Activated CD8-positive, alpha-beta memory T cell treated with anti-CD3 and anti-CD28 coated beads, Interleukin-2, amount 50 U/mL, for 24 hours (primary cell): Measurements from ENCODE around the gene PPP2R3A.
"Not testable (repeated sequence)": the region's sequence is repeated elsewhere in the genome, so short reads cannot be mapped to it uniquely, and the experiment has no call there.

Source experiments
- DNase-seq: peaks from one replicate; pipeline ENCODE4 v3.0.0-alpha.2; 2020; ENCODE audit errors: extremely low read depth

PPP2R3A gene, protein sequence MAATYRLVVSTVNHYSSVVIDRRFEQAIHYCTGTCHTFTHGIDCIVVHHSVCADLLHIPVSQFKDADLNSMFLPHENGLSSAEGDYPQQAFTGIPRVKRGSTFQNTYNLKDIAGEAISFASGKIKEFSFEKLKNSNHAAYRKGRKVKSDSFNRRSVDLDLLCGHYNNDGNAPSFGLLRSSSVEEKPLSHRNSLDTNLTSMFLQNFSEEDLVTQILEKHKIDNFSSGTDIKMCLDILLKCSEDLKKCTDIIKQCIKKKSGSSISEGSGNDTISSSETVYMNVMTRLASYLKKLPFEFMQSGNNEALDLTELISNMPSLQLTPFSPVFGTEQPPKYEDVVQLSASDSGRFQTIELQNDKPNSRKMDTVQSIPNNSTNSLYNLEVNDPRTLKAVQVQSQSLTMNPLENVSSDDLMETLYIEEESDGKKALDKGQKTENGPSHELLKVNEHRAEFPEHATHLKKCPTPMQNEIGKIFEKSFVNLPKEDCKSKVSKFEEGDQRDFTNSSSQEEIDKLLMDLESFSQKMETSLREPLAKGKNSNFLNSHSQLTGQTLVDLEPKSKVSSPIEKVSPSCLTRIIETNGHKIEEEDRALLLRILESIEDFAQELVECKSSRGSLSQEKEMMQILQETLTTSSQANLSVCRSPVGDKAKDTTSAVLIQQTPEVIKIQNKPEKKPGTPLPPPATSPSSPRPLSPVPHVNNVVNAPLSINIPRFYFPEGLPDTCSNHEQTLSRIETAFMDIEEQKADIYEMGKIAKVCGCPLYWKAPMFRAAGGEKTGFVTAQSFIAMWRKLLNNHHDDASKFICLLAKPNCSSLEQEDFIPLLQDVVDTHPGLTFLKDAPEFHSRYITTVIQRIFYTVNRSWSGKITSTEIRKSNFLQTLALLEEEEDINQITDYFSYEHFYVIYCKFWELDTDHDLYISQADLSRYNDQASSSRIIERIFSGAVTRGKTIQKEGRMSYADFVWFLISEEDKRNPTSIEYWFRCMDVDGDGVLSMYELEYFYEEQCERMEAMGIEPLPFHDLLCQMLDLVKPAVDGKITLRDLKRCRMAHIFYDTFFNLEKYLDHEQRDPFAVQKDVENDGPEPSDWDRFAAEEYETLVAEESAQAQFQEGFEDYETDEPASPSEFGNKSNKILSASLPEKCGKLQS (N-terminal part only)

GRCh38 chr3:135965506-135966270 is at the start of gene PPP2R3A:
Gene PPP2R3A, plus strand, starts transcription at chr3:135965728. Its CDS starts 35,771 bp downstream, at chr3:136001499.
- DNase-seq = peak; percentile 8

DNA sequence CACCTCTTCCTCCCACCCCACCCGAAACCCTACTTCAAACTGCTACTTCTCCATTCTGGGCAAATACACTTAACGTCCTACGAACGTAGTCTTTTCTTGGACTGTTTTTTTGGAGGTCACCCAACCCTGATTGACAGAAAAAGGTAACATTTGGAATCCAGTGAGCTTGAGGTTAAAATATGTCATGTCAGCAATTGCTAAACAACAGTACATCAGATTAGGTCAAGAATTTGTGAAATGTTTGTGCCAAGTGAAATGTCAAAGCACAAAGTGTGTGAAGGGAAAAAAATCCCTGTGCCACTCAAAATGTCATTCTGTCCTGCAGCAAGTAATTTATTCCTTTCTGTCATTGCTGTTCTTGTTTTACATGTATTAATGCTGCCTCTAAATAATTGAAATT is 49.2 kb upstream of the PPP2R3A start:
- no peak for DNase-seq

GRCh38 chr3:135917076-135917475 is 48.5 kb upstream of the PPP2R3A start:
- no peak for DNase-seq

GRCh38 chr3:135917927-135918597 is 47.5 kb upstream of the PPP2R3A start:
- no peak for DNase-seq

- no peak for DNase-seq
Observed at GRCh38 chr3:135918600-135918999, 46.9 kb upstream of the PPP2R3A start.

DNA sequence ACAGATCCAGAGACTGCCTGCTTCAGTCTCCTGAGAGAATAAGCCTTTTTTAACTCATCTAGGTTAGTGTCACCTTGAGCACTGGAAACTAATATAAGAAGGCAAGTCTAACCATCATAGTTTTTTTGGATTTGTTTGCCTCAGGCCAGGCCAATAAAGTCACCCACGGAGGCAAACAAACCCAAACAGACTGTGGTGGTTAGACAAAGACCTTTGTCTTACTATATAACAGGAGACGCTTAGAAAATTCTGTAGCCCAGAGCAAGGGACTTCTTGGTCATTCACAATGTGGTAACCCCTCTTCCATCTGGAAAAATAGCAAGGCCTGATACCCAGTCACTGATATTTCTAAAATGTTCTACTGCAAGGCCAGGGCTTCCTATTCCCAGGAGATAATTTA is 45.3 kb upstream of the PPP2R3A start:
- DNase-seq = no peak

- no peak for DNase-seq
Observed at GRCh38 chr3:135922903-135923250, 42.7 kb upstream of the PPP2R3A start.

GRCh38 chr3:135924506-135924905 is 41.0 kb upstream of the PPP2R3A start:
- no peak for DNase-seq

DNA sequence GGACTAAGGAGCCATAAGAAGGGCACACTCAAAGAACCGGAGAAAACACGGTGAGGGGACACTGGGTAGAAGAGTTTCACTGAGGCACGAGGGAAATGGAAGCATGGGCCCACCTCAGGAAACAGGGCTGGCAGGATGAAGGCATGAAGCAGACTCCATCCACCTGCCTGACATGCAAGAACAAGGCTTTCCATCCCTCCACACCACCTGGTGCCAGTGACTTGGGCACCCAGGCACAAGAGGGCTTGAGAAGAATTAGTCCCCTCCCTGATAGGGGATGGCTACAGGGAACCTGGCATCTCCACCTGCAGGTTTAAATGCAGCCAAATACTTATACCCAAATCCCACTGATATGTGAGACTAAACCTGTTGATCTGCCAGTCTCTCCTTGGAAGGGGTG is 38.9 kb upstream of the PPP2R3A start:
- DNase-seq = no peak

DNA sequence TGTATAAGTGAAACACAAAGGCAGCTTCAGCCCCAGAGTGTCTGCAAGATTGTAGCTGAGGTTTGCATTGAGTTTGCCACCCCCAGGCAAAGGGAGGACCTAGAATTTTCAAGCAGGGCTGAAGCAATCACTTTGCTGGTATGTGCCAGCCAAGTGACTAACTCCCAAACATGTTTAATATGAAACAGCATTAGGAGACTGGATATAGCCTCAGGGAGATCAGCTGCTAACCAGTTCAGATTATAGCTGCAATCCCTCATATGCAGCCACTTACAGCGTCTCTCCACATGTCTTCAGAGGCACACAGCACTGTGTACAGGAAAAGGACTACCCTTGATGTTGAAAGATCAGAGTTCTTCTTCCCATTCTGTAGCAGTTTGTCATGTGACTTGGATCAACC is 38.4 kb upstream of the PPP2R3A start:
- DNase-seq = no peak

GRCh38 chr3:135929670-135930069 is 35.9 kb upstream of the PPP2R3A start:
- DNase-seq = no peak

GRCh38 chr3:135930255-135930654 is 35.3 kb upstream of the PPP2R3A start:
- DNase-seq = no peak

GRCh38 chr3:135935171-135935570 is 30.4 kb upstream of the PPP2R3A start:
- not testable (repeated sequence) for DNase-seq

DNA sequence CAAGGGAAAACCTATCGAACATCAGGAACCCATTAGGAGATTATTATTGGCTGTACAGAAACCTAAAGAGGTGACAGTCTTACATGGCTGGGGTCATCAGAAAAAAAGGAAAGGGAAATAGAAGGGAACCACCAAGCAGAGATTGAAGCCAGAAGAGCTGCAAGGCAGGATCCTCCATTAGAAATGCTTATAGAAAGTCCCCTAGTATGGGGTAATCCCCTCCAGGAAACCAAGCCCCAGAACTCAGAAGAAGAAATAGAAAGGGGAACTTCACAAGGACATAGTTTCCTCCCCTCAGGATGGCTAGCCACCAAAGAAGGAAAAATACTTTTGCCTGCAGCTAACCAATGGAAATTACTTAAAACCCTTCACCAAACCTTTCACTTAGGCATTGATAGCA is 27.8 kb upstream of the PPP2R3A start:
- not testable (repeated sequence) for DNase-seq

DNA sequence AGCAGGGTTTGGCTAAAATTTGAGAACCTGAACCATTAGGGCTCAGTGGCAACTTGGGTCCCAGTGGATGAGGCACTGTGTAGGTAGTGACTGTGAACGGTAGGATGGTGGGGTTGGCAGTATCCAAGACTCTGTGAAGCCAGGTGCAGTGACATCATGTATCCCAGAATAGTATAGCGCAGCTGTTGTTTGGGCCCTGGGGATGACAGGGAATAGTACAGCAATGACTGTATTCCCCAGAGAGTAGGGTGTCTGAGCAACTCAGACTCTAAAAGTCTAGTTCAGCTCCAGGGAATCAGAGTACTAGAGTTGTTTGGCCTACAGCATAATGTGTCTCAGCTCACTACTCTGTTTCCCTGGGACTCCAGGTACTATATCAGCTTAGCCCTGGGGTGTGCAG is 20.7 kb upstream of the PPP2R3A start:
- DNase-seq = no peak

DNA sequence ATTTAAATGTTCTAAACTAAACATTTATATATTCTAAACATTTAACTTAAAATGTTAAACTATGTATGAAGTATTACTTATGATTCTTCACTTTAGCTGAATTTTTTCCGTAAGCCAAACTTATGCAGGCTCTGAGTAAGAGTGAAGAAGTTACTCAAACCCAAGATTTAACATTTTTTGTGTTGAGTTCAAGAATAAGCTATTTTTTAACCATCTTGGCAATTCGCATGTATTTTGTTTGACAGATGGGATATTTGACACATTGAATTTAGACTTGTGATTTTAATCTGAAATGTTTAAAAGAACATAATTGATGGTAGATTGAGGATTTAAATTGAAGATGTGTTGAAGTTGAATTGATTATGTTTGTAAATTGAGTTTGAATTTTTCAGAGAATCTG is 14.6 kb upstream of the PPP2R3A start:
- DNase-seq = no peak

DNA sequence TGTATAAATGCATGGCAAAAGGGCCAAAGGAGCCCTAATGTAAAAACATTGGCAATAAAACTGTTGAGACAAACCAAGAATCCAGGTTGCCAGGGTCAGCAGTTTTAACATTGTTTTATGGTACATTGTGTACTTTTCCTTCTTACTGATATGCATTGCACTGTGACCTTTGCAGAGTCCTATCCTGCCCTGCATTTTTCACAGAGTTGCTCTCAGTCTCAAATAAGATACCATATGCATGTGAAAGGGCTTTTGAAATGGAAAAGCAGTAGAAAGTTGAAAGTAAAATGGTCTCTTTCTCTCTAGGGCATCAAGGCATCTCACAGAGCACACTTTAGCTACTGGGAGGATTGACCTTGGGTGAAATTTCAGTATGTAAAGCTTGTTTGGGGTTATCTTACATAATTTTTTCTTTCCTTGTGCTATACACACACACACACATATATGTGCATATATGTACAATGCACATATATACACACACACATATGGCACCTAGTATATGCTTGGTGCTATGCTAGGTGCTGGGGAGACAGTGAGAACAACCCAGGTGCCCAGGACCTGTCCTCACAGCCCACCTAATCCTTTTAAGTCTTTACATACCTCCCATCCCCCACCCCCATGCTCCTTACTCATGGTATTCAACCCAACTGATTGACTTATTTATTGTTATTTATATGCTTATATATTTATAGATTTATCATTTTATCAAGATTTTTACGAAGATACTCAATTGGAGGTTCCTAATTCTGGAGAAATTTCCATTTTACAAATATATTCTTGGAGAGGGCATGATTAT is 1.2 kb upstream of the PPP2R3A start:
- no peak for DNase-seq

DNA sequence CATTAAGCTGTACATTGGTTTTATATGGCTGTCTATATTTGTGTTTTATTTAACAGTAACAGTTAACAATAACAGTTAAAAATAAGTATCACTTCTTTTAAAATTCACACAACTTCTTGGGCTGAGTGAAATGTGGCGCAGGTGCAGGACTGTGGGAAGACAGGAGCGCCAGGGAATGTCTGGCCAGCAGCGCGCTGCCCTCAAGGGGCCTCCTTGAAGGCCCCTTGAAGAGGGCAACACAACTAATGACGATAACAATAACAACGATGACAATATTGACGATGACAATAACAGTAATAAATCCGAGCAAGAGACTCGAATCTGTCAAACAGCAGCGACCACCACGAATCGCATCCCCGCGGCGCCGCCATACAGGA is 411 bp upstream of the PPP2R3A start:
- DNase-seq = no peak

DNA sequence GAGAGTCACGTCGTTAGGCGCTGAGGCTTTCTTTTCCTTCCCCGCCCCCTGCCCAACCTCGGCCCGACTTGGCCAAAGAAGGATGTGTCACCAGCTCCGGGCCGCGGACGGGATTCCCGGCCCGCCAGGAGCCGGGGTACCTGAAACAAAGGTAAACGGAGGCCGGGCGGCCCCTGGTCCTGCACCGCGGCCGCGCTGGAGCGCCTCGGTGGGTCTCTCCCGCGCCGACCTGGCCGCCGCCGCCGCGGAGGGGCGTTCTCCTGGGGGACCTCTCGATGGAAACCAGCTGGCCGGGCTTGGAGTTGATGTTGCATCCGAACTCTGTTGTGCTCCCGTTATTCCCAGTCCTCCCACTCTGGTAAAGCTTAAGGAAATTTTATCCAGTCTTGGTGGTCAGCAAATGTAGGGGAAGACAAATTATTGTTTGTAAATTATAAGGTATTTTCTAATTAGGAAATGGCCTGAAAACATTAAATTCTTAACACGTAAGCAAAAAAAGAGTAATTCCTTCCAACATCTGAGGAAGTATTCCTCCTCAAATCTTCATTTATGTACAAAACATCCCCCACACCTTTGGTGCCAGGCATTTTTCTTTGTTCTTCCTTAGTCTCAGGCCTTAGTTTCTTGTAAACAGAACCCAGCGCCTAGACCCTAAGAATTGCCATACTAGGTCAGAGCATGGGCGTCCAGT is 888 bp downstream of the PPP2R3A start:
- no peak for DNase-seq

DNA sequence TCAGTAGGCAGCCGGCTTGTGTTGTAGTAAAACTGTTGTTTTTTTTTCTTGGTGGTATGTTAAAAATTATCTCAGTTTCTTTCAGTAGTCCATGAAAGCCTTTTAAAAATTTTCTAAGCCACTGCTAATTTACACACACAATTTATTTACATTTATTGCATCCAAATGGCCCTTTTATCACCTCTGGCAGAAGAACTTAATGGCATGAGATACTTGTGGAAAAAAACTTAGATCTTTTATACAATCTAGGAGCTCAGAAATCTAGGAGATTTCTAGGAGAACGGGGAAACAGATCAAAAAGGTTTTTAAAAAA is 1.4 kb downstream of the PPP2R3A start:
- no peak for DNase-seq
